Left lung (tissue), 10 donors: ENCODE data around the gene PVALB. TPM values are rescaled to one million over a fixed set of nuclear protein-coding genes. Genes with fewer than 3 reads are reported as not detected.

ENCODE experiments used
- ATAC-seq: fragments of 200-7000 bp; cut with Tn5 transposase; one replicate; pipeline ENCODE4 v1.9.1; 2020; ENCODE audit warnings: moderate library complexity
- DNase-seq, 4 donors: peaks; one replicate each; pipeline ENCODE4 v3.0.0-alpha.2; 2013 to 2020
- H3K27ac ChIP-seq, 2 donors: fragments of 200-600 bp; sonication (generic) in 1 of 2; one replicate each; pipeline versions ENCODE4 v1.5.0 to v1.8.0; 2020 to 2021
- H3K27me3 ChIP-seq, 2 donors: fragments of 200-600 bp; sonication (generic) in 1 of 2; one replicate each; pipeline versions ENCODE4 v1.5.0 to v1.8.0; 2020 to 2021
- H3K36me3 ChIP-seq, 2 donors: fragments of 200-600 bp; sonication (generic) in 1 of 2; one replicate each; pipeline versions ENCODE4 v1.5.0 to v1.8.0; 2020 to 2021
- H3K4me1 ChIP-seq, 2 donors: fragments of 200-600 bp; one replicate each; pipeline ENCODE4 v1.8.0; 2021
- H3K4me3 ChIP-seq, 2 donors: fragments of 200-600 bp; sonication (generic) in 1 of 2; one replicate each; pipeline versions ENCODE4 v1.5.0 to v1.8.0; 2020 to 2021; ENCODE audit warnings: mild to moderate bottlenecking in 1 of 2
- H3K9me3 ChIP-seq, 2 donors: fragments of 200-600 bp; sonication (generic) in 1 of 2; one replicate each; pipeline versions ENCODE4 v1.5.0 to v1.8.0; 2020 to 2021
- intact Hi-C, 2 donors: fragments of 100-400 bp; cut with DNase I; formaldehyde crosslinking; loops; one replicate each; pipeline versions ENCODE4 v1.11.2 to v1.14.2; 2022
- polyA plus RNA-seq, 6 donors: library from polyadenylated mRNA; unstranded; fragments of 120-200 nt; gene quantifications; one replicate each; pipeline ENCODE4 v1.2.1, GENCODE V29; 2013; ENCODE audit not compliant: insufficient read length in 6 of 6
- total RNA-seq, 2 donors: library from RNA; stranded (reverse); fragmentation: NEBNext Ultra II Directional; extraction: Animal tissue kit (Norgen Biotek cat#: 25700); gene quantifications; one replicate each; pipeline ENCODE4 v1.2.1, GENCODE V29; 2021
- TF ChIP-seq, protein P1 (sequence below), 2 donors: fragments of 200-600 bp; sonication (generic) in 1 of 2; IDR thresholded peaks; one replicate each; pipeline versions ENCODE4 v1.5.0 to v1.8.0; 2021; ENCODE audit warnings: antibody characterized with exemption in 2 of 2
- donor health status: DM: no; HTN: yes; CAD: no.
- donor health status: DM: no; HTN: no; CAD: no.

Gene PVALB
- total and polyA plus RNA-seq, 8 donors: 0.30 to 0.76 (median 0.55) TPM; not detected in 4

DNA sequence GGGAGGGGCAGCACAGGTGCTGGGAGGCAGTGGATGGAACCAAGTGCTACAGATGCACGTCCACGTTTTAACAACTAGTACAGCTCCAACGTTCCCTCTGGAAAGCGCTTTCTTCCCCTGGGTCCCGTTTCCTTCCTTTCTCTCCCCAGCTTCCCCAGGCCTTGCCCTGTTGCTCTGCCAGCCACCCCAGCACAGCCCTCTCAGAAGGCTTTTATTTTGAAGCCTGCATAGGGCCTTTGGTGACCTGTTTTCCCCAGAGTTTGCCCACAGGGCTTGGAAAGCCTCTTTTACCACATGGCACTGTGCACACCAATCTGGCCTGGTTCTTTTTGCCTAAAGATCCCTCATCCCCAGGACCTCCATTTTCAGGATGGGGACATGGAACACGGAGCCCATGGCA is 30.1 kb upstream of the PVALB start:
- Histone ChIP-seq H3K36me3 (no peaks in the 10 kb centered on the region), H3K9me3 (no peaks in the 10 kb centered on the region), H3K27me3 (peaks cover 7 to 68% of the 10 kb centered on the region in 2 donors), H3K4me3 (no peak overlapping the region), H3K4me1 (no peaks in the 10 kb centered on the region), H3K27ac (no peak overlapping the region)
- TF ChIP-seq, protein P1, sequence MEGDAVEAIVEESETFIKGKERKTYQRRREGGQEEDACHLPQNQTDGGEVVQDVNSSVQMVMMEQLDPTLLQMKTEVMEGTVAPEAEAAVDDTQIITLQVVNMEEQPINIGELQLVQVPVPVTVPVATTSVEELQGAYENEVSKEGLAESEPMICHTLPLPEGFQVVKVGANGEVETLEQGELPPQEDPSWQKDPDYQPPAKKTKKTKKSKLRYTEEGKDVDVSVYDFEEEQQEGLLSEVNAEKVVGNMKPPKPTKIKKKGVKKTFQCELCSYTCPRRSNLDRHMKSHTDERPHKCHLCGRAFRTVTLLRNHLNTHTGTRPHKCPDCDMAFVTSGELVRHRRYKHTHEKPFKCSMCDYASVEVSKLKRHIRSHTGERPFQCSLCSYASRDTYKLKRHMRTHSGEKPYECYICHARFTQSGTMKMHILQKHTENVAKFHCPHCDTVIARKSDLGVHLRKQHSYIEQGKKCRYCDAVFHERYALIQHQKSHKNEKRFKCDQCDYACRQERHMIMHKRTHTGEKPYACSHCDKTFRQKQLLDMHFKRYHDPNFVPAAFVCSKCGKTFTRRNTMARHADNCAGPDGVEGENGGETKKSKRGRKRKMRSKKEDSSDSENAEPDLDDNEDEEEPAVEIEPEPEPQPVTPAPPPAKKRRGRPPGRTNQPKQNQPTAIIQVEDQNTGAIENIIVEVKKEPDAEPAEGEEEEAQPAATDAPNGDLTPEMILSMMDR (IDR thresholded peaks at IDR 0.05): no peak
- no peak for ATAC-seq
- intact Hi-C loops: loop anchor here in 1 of 2 donors (5.0 kb wide), 1 partner anchor 65 kb away; no protein-coding TSS in a partner anchor
- no peak for DNase-seq

DNA sequence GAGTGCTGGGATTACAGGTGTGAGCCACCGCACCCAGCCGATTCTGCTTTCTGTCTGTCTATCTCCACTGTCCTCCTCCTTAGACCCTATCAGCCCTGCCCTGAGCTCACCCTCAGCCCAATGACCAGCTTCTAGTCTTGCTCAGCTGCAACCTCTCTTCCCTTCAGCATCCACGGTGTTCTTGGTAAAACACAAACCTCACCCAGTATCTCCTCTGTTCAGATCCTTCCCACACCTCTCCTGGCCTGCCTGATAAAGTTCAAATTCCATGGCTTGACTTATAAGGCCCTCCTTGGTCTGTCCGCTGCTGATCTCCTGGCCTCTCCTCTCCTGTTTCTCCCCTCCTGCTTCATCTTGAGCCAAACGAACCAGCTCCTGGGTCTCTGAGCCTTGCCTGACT is 29.4 kb upstream of the PVALB start:
- intact Hi-C loops: loop anchor here in 1 of 2 donors (5.0 kb wide), 1 partner anchor 64 kb away; no protein-coding TSS in a partner anchor

DNA sequence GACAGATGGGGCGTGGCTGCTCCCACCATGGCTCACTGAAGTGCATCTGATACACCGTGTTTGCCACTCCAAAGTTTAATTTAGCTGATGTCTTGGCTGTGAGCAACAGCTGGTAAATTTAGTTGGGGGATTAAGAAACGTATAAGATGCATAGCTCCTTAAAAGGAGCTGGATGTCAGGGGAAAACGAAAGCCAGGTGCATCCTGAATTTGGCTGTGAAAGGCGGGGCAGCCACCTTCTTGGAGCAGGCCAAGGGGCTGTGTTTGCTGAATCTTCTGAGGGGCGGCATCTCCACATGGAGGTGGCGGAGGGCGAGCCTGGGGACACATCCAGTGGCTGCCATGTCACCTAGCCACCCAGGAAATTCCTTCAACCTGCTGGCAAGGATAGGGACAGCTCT is 23.3 kb upstream of the PVALB start:
- peaks cover 0 to 5% of the 10 kb centered on the region in 2 donors for H3K9me3 ChIP-seq
- no peak overlapping the region for H3K4me3 ChIP-seq
- no peaks in the 10 kb centered on the region for H3K36me3 ChIP-seq
- TF ChIP-seq, protein P1 (IDR thresholded peaks at IDR 0.05): no peak
- H3K27ac ChIP-seq: no peak overlapping the region
- peaks cover 0 to 59% of the 10 kb centered on the region in 2 donors for H3K27me3 ChIP-seq
- no peak for ATAC-seq
- no peak for DNase-seq
- no peaks in the 10 kb centered on the region for H3K4me1 ChIP-seq
- intact Hi-C loops: no loop called here

More for the DNA sequence above, 29.4 kb upstream of the PVALB start:
- Histone ChIP-seq H3K36me3 (no peaks in the 10 kb centered on the region), H3K27me3 (peaks cover 7 to 70% of the 10 kb centered on the region in 2 donors), H3K4me3 (no peak overlapping the region), H3K9me3 (no peaks in the 10 kb centered on the region), H3K27ac (no peak overlapping the region), H3K4me1 (no peaks in the 10 kb centered on the region)
- DNase-seq: no peak
- no peak for ATAC-seq
- TF ChIP-seq, protein P1 (IDR thresholded peaks at IDR 0.05): no peak

DNA sequence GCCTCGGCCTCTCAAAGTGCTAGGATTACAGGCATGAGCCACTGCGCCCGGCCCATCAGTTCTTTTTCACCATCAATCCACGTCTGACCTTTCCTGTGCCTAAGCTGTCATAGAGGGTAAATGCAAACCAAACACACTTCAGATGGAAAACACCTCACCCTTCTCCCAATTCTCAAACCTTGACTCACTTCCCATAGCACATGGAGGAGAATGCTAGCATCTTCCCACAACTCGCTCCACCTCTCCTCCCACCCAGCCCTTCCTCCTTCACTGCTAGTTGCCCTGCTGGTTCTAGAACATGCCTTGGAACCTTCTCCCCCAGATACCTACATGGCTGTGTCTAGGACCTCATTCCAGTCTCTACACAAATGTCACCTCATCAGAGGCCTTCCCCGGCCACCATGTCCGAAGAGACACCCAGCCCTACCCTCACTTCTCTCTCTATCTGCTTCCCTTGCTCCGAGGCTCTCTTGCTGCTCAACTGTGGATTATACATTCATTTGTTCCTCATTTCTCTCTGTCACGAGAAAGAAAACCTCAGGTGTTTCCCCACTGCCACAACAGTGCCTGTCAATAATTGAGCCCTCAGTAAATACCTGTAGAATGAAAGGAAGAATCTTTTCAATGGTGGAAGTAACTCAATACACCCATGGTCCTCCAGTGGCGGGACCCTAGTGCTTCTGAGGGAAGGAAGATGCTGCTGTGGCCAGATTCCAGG is 22.7 kb upstream of the PVALB start:
- TF ChIP-seq, protein P1 (IDR thresholded peaks at IDR 0.05): no peak

DNA sequence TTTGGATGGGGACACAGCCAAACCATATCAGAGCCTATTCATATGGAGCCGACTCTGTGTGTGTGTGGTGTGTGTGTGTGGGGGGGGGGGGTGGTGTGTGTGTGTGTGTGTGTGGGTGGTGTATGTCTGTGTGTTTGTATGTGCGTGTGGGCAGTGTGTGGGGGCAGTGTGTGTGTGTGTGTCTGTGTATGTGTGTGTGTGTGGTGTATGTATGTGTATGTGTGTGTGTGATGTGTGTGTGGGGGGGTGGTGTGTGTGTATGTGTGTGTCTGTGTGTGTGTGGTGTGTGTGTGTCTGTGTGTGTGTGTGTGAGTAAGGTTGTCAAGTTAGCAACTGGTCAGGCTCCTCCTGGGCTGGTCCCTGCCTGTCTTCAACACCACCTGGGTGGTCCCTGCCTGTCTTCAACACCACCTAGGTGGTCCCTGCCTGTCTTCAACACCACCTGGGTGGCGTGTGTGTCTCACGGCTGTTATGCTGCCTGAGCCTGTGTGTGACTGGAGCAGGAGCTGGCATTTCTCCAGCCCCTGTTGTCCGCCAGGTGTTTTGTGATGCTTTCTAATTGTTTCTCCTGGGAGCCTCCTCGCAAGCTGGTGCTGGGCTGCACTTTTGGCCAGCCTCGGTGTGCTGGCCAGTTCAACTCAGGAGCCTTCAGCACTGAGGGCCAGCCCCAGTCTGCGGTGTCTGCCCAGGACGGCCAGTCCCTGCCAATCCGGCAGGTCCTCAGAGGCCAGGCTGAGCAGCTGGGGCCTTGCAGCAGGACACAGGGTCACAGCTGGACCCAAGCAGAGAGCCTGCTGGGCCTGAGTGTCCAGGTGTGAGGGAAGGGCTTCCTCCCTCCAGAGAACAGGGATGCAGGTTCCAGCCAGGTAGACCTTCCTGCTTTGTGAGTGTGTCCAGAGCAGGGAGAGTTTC is 21.5 kb upstream of the PVALB start:
- Histone ChIP-seq H3K9me3 (peaks cover 0 to 5% of the 10 kb centered on the region in 2 donors), H3K27ac (no peak overlapping the region), H3K27me3 (peaks cover 0 to 62% of the 10 kb centered on the region in 2 donors), H3K4me3 (no peak overlapping the region), H3K4me1 (no peaks in the 10 kb centered on the region), H3K36me3 (no peaks in the 10 kb centered on the region)
- TF ChIP-seq, protein P1 (IDR thresholded peaks at IDR 0.05): no peak
- no peak for DNase-seq
- no peak for ATAC-seq
- intact Hi-C loops: no loop called here

More for the DNA sequence above, 22.7 kb upstream of the PVALB start:
- Histone ChIP-seq H3K27ac (no peak overlapping the region), H3K4me3 (no peak overlapping the region), H3K9me3 (peaks cover 0 to 5% of the 10 kb centered on the region in 2 donors), H3K27me3 (peaks cover 0 to 60% of the 10 kb centered on the region in 2 donors), H3K36me3 (no peaks in the 10 kb centered on the region), H3K4me1 (no peaks in the 10 kb centered on the region)
- ATAC-seq (no peak), DNase-seq (no peak)
- intact Hi-C loops: no loop called here
